Measurements from ENCODE around the gene PLPPR2.
"Not testable (repeated sequence)": the region's sequence is repeated elsewhere in the genome, so short reads cannot be mapped to it uniquely, and the experiment has no call there.

PLPPR2 gene

DNA sequence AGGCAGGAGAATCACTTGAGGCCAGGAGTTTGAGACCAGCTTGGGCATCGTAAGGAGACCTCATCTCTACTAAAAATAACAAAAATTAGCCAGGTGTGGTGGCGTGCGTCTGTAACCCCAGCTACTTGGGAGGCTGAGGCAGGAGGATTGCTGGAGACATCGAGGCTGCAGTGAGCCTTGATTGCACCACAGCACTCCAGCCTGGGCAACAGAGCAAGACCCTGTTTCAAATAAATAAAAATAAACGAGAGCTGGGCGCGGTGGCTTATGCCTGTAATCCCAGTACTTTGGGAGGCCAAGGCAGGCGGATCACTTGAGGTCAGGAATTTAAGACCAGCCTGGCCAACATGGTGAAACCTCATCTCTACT lies 15.1 kb upstream of the PLPPR2 start:
- not testable (repeated sequence) for DNase-seq

DNA sequence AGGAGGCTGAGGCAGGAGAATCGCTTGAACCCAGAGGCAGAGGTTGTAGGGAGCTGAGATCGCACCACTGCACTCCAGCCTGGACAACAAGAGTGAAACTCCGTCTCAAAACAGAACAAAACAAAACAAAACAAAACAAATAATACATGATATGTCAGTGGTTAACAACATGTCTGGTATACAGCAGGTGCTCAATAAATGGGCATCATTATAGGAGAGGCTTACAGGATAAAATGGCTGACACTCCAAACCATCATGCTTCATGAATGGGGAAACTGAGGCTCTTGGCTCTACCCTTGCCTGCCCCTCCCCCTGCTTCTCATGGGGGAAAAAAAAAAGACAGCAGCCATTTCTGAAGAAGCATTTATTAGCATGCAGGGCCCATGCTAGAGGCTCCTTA lies 12.8 kb upstream of the PLPPR2 start:
- no peak for DNase-seq

DNA sequence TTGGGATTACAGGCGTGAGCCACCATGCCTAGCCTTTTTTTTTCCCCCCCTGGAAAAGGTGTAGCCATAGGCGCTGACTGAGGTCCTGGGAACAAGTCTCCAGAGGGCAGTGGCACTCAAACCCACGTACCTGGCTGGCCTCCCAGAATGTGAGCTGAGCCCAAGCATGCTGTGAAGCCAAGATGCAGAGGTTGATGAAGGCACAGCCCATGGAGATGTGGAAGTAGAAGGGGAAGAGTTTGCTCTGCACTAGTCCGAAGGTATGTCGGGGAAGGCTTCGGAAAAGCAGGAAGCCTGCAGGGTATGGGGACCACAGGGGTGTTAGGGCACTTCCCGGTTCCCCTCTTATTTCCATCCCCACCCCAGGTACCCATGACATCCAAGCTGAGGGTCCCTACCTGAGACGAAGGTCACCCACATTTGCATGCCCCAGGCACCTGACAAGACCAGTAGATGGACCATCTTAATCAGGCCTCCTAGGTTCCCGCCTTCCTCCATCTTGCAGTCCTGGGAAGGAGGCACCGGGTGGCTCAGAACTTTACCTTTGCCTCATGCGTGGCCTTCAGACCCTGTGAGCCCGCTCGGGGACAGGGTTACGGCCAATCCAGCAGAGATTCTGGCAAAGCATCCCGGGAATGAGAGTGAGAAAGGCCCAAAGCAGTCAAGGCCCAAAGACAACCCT lies 10.0 kb upstream of the PLPPR2 start:
- no peak for DNase-seq

DNA sequence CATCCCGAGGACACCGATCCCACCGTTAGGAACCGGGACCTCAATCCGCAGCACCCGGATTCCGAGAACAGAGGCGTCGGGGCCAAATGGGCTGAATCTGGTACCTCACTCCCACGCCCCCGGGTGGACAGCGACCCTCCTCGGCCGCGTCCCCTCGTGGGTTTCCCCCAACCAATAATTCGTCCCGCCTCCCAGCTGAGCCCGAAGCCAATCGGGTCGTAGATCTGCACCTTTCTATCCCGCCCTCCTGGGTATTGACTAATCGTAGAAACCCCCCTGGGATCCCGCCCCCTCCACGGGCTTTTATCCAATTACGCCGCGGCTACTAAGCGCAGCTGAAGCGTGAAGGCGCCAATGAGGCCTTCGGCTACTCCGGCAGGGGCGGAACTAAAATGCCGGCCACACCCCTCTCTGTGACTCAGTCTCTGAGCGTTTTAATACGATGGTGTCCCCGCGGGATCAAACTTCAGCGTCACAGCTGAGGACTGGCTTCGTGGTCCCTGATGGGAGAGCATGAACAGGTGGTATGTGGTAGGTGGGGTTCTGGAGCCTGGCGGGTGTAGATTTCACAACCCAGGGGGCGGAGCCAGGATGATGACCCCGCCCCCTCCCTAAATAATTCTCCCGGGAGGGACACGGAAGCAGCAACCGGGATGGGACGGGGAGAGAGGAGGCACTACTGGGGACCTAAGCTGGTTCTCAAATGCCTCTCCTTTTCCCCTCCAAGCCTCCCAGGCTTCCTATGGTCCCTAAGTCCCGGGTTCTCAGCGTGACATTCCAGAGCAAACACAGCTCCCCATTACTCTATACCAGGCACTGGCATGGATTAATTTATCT lies 8.9 kb upstream of the PLPPR2 start, which contains the start of the genes CCDC159 and TMEM205:
Gene CCDC159 (plus strand): TSS at position 416 of the 837 bp plus-strand sequence. CDS start 88 bp downstream, at position 504.
Gene TMEM205 (minus strand): TSS at position 165 of the 837 bp plus-strand sequence. CDS start 649 bp downstream, outside the sequence.
- DNase-seq, result peak; percentile 90 to 99 (median 98)

DNA sequence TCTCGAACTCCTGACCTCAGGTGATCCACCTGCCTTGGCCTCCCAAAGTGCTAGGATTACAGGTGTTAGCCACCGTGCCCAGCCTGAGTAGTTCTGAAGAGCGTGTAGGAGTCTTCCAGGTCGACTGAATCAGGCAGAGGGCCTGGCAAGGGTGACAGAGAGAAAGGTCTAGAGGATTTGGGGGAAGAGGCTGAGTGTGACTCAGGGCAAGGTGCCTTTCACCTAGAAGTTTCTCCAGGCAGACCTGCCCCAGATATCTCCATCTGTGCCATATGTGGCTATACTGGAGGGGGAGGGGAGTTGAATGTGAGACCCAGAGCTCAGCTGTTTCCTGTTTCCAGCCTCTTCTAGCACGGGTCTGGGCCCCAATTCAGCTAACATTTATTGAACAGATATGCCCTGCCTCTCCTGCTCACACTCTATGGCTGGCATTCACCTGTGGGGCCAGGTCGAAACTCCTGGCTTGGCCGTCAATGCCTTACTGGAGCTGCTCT lies 7.6 kb upstream of the PLPPR2 start:
- DNase-seq, result no peak

DNA sequence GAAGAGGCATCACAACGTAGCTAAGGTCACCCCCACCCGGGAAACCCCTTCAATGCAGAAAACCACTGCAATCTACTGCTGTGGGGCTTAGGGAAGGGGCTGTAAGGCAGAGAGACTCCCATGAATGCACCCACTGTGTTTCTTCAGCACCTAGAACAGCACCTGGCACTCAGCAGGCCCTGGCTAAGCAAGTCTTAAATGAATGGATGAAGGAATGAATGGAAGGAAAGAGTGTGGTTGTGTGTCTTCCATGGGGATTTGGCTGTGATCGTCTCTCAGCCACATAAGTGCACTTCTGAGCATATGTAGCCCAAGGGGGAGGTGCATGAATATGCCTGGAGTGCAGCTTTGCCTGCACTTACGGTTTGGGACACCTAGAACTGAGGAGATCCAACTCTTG lies 6.1 kb upstream of the PLPPR2 start:
- DNase-seq, result no peak

DNA sequence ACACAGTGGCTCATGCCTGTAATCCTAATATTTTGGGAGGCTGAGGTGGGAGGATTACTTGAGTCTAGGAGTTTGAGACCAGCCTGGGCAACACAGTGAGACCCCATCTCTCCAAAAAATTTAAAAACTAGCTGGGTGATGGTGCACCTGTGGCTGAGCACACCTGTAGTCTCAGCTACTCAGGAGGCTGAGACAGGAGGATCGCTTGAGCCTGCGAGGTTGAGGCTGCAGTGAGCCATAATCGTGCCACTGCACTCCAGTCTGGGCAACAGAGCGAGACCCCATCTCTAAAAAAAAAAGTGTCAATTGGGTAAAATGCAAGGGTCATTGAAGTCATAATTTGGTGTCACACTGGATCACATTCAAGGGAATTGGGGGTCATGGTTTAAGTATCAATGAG lies 1.1 kb upstream of the PLPPR2 start:
- DNase-seq, result not testable (repeated sequence)

DNA sequence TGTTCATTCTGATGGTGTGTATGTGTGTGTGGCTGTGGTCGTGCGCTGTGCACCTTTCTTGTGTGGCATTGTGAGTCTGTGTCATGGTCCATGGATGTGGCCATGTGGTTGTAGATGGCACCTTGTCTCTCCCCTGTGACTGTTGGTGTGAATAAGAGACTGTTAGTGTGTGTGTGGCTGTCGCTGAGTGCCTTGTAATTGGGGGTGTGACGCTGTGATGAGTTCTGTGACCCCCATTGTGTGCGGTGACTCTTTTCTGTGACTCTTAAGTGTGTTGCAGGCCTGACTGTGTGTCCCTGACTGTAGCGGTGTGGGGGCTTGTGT lies 804 bp downstream of the PLPPR2 start:
- no peak for DNase-seq

DNA sequence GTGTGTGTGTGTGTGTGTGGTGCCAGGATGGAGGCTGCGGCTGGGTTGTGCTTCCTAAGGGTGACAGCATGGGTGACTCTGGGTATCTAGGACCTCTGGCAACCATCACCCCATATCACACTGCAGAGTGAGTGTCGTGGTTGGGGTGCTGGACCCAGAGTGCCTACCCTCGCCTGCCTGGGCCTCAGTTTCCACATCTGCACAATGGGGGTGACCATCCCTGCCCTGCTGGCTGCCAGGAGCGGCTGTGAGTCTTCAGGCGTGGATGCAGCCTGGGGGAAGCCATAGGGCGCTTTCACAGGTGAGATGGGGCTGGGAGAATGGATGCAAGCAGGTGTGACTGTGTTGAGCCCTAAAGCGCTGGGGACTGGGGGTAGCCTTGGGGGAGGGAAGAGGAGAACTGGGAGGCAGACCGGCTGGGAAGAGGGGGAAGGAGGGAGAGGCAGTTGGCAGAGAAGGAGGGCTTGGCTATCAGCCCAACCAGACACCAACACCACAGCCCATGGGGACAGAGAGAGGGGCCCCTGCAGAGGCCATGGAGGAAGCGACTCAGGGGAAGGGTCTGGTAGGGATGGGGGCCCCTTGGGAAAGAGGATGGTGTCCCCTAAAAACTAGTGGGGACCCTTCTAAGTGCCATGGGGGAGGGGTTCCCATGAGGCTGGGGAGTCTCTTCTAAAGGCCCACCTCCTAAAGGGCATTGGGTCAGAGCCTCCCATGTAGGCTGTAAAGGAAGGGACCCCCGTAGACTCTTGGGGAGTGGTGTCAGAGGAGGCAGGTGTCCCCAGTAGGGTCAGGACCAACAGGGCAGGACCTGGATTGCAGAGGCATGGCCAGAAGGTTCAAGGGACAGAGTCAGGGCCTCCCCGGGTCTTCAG lies 1.7 kb downstream of the PLPPR2 start:
- DNase-seq, result no peak

DNA sequence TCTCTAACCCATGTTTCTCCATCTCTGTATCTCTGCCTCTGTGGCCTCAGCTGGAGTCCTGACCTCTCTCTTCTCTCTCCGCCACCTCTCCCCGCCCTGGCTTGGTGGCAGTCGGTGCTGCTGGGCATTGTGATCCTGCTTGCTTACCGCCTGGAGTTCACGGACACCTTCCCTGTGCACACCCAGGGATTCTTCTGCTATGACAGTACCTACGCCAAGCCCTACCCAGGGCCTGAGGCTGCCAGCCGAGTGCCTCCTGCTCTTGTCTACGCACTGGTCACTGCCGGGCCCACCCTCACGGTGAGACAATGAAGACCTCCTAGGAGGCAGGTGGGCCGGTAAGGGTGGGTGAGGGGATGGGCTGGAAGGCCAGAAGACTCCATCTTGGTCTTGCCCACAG lies 4.2 kb downstream of the PLPPR2 start:
- DNase-seq, result no peak

DNA sequence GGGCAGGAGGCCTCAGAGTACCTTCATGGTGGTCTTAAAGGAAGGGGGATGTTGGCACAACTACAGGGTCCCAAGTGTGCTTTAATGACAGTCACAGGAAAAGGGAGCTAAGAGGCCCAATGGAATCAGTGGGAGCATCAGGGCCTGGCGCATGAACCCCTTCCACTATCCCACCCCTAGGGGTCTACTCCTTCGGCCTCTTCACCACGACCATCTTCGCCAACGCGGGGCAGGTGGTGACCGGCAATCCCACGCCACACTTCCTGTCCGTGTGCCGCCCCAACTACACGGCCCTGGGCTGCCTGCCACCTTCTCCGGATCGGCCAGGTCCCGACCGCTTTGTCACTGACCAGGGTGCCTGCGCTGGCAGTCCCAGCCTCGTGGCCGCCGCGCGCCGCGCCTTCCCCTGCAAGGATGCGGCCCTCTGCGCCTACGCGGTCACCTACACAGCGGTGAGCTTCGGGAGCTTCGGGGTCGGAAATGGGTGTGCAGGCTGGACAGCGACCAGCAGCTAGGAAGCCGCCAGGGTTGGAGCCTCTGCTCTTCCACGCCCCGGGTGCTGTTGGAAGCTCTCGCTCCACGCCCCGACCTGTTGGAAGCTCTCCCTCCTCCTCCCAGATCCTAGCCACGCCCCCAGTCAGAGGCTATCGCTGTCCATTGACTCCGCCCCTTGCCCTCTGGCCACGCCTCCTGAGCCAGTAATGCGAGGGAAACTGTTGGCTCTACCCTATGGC lies 6.0 kb downstream of the PLPPR2 start:
- no peak for DNase-seq

DNA sequence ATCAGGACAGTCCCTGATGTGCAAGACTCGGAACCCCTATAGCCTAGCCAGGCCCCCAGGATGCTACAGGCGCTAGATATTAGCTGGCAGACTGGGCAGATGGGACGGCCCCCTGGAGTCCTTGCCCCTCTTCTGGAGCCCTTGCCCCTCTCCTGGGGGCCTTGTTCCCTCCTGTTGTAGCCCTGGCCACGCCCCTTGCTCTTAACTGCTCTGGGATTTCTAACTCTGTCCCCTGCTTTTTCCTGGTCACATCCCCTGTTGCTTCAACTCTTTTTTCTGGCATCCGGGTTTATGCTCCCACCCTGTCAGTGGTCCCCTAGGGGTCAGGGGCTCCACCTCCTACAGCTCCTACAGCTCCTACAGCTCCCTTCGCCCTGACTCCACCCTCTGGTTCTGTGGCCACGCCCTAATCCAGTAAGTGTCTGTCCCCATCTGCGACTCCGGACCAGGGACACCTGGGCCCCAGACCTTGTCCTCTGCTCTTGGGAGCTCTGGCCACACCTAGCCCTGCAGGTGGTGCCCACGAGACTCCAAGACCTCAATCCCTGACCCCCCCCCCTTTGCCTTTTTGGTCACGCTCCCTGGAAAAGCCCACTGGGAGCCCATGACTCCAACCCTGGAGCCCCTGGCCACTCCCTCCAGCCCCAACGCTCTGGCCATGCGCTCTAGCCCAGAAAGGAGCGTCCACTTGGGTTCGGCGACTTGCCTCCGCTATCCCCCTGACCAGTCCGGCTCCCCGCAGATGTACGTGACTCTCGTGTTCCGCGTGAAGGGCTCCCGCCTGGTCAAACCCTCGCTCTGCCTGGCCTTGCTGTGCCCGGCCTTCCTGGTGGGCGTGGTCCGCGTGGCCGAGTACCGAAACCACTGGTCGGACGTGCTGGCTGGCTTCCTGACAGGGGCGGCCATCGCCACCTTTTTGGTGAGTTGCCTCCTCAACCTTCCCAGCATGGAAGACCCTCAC lies 6.8 kb downstream of the PLPPR2 start:
- DNase-seq, result no peak

DNA sequence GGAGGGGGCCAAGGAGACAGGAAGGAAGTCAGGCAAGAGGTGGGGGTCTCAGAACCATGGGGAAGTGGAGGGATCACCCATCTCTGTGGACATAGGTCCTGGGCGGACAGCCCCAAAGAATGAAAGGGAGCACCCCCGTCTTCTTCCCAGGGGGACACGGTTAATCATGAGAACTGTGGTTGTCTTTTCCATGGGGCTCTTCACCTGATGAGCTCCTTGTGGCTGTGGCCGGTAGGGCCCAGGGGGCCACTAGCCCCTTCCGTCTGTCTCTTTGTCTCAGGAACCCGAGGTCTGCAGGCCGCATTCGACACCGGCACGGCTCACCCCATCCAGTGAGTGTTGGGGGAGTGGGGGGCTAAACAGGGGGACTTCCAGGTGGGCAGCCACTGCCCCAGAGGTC lies 8.6 kb downstream of the PLPPR2 start:
- no peak for DNase-seq

DNA sequence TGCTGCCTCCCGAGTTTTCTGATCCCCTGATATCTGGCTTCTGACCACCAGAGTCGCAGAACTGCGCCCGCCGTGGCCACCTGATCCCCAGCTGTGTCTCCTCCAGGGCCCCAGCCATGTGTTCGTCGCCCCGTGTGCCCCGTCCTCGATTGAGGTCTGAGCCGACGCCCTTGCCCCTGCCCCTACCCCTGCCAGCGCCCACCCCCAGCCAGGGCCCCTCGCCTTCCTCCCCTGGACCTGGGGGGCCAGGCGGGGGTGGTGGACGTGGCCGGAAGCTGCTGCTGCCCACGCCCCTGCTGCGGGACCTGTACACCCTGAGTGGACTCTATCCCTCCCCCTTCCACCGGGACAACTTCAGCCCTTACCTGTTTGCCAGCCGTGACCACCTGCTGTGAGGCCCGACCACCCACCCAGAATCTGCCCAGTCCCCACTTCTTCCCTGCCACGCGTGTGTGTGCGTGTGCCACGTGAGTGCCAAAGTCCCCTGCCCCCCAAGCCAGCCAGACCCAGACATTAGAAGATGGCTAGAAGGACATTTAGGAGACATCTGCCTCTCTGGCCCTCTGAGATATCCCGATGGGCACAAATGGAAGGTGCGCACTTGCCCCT lies 9.2 kb downstream of the PLPPR2 start:
- DNase-seq, result no peak

DNA sequence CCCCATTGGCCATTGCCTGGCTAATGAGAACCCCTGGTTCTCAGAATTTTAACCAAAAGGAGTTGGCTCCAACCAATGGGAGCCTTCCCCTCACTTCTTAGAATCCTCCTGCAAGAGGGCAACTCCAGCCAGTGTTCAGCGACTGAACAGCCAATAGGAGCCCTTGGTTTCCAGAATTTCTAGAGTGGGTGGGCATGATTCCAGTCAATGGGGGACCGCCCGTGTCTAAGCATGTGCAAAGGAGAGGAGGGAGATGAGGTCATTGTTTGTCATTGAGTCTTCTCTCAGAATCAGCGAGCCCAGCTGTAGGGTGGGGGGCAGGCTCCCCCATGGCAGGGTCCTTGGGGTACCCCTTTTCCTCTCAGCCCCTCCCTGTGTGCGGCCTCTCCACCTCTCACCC lies 9.7 kb downstream of the PLPPR2 start:
- DNase-seq, result no peak

DNA sequence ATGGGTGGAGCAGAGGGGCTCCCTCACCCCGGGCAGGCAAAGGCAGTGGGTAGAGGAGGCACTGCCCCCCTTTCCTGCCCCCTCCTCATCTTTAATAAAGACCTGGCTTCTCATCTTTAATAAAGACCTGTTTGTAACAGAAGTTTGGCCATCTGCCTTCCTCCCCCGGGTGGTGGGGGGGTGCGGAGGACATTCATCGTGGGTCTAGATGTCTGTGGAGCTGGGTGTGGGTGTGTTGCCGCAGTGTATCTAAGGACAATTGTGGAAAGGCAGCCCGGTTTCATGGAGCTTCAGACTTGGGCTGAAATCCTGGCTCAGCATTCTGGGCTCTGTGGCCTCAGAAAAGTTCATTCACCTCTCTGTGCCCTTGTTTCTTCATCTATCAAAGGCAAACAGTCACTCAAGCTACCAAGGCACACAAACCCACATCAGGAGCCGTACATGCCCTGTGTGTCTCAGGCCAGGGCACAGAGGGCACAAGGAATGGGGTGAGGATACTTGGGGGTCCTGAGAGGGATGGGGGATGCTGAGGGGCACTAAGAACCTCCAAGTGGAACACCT lies 10.4 kb downstream of the PLPPR2 start:
- no peak for DNase-seq

DNA sequence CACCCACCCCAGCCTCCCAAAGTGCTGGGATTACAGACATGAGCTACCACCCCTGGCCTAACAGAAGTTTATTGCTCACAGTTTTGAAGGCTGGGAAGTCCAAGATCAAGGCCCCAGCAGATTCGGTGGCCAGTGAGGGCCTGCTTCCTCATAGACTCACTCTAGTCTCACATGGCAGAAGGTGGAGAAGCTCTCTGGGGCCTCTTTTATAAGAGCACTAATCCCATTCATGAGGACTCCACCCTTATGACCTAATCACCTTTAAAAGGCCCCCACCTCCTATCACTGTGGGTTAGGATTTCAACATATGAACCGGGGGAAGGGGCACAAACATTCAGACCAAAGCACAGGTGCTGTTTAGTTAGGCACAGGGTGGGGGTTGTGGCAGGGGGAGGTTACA lies 12.3 kb downstream of the PLPPR2 start:
- DNase-seq, result no peak

DNA sequence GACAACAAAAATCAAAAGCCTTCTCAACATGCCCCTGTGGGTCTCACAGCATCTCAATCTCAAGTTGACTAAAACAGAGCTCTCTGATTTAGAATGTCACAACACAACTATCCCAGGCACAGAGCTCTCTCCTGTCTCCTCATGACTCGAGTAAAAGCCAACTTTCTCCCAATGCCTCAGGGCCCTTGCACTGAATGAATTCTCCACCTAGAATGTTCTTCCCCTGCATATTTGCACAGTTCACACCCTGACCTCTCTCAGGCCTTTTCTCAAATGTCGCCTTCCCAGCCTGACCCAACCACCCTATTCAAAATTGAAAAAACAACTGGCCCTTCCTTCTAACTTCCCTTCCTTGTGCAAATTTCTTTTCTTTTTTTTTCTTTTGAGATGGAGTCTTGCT lies 15.5 kb downstream of the PLPPR2 start:
- no peak for DNase-seq

DNA sequence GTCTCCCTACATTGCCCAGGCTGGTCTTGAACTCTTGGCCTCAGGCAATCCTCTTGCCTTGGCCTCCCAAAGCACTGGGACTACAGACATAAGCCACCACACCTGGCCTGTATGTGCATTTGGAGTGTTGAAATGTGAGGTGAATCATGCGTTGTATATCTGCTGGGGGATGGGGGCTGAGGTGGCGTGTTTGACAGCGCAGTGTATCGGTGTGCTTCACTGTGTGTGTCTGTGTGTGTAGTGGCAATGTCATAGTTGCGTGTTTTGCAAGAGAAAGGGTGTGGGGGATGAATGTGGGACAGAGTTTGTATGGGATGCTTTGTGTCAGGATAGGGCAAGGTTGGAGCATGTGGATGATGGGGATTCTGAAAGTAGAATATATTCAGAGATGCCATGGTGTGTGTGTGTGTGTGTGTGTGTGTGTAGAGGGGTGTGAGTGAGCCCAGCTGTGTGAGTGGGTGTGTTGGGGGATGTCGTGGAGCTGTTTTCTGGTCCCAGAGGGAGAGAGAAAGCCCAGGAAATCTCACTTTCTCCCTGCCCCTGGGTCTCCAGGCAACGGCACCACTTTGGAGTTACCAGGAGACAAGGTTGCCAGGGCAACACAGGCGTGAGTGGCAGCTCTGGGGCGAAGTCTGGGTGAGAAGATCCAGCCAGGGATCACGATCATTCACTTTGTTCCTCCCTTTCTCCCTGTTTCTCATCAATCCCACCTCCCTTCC lies 18.1 kb downstream of the PLPPR2 start:
- DNase-seq, result no peak
